K562 (cell line): ENCODE data around the gene SEL1L. TPM values are rescaled to one million over a fixed set of nuclear protein-coding genes. Genes with fewer than 3 reads are reported as not detected.
A peak's percentile ranks its signal among the peaks of the same experiment; 100 is the strongest.

Experiments
- DEAF1 ChIP-seq: fragments of 450-650 bp; formaldehyde crosslinking; IDR thresholded peaks from 2 replicates; pipeline ENCODE4 v1.4.0; 2020; ENCODE audit warnings: mild to moderate bottlenecking, moderate library complexity
- FOXA1 ChIP-seq: fragments of 450-650 bp; IDR thresholded peaks from 2 replicates; pipeline ENCODE4 v1.6.1; 2016; ENCODE audit warnings: mild to moderate bottlenecking, borderline replicate concordance
- FOXJ3 ChIP-seq: sonication (generic); formaldehyde crosslinking; IDR thresholded peaks from 2 replicates; pipeline ENCODE4 v1.4.0; 2020; ENCODE audit warnings: mild to moderate bottlenecking, missing genetic modification reagents
- FOXM1 ChIP-seq, 2 experiments: fragments of 450-650 bp in 1 of 2; sonication (generic) in 1 of 2; formaldehyde crosslinking in 1 of 2; IDR thresholded peaks; 2 replicates each; pipeline versions ENCODE4 v1.6.1 to v1.9.0; 2017 to 2022; ENCODE audit warnings: low read depth in 2 of 2, mild to moderate bottlenecking in 2 of 2, missing genetic modification reagents in 1 of 2, moderate library complexity in 1 of 2
- GTF2F1 ChIP-seq: IDR thresholded peaks from 2 replicates; pipeline ENCODE4 v1.6.1; 2011; ENCODE audit warnings: low read depth, low read length, improper control_type of control experiment
- NELFE ChIP-seq: IDR thresholded peaks from 2 replicates; pipeline ENCODE4 v1.6.1; 2011; ENCODE audit warnings: mild to moderate bottlenecking; ENCODE audit not compliant: insufficient read depth, insufficient read length
- RNF2 ChIP-seq: sonication (generic); IDR thresholded peaks from 2 replicates; pipeline ENCODE4 v1.6.1; 2016
- SNIP1 ChIP-seq: fragments of 450-650 bp; IDR thresholded peaks from 2 replicates; pipeline ENCODE4 v1.7.1; 2017; ENCODE audit warnings: low read depth, mild to moderate bottlenecking
- TAL1 ChIP-seq: fragments of 450-650 bp; IDR thresholded peaks from 2 replicates; pipeline ENCODE4 v1.6.1; 2016; ENCODE audit warnings: mild to moderate bottlenecking
- ZNF134 ChIP-seq: fragments of 250-450 bp; sonication (Bioruptor Pico); conservative IDR thresholded peaks from 2 replicates; pipeline ENCODE4 v1.4.0; 2020
- ZNF263 ChIP-seq: sonication (generic); formaldehyde crosslinking; IDR thresholded peaks from 2 replicates; pipeline ENCODE4 v1.8.0; 2022; ENCODE audit warnings: mild to moderate bottlenecking, missing genetic modification reagents, borderline replicate concordance
- polyA plus RNA-seq, 8 experiments: library from polyadenylated mRNA; depleted of rRNA in 4 of 8; stranded (reverse) in 5 of 8; unstranded in 3 of 8; fragments of >200 nt; fragmentation: Nextera tagmentation in 2 of 8; fragmentation: Illumina TruSeq in 1 of 8; extraction: Ambion mirVana in 2 of 8; extraction: Trizol in 1 of 8; gene quantifications; 2 replicates each; pipeline versions ENCODE4 v1.2.1 to v1.2.3, GENCODE V29; 2011 to 2014; ENCODE audit warnings: inconsistent platforms in 1 of 8, missing spikeins in 1 of 8
- total RNA-seq, 7 experiments: library from RNA; depleted of rRNA in 6 of 7; stranded (reverse); fragments of >200 nt in 6 of 7; fragmentation: Illumina TruSeq in 2 of 7; extraction: Trizol in 2 of 7; gene quantifications; 2 replicates each; pipeline versions ENCODE4 v1.2.1 to v1.2.3, GENCODE V29; 2011 to 2021; ENCODE audit warnings: low replicate concordance in 1 of 7
- TF ChIP-seq, protein P1 (sequence below): sonication (generic); IDR thresholded peaks from 2 replicates; pipeline ENCODE4 v1.6.1; 2016
- TF ChIP-seq, protein P2 (sequence below): sonication (generic); formaldehyde crosslinking; IDR thresholded peaks from 2 replicates; pipeline ENCODE4 v1.8.0; 2022; ENCODE audit warnings: missing genetic modification reagents, mild to moderate bottlenecking, moderate library complexity, borderline replicate concordance
- TF ChIP-seq, protein P3 (sequence below): fragments of 450-650 bp; IDR thresholded peaks from 2 replicates; pipeline ENCODE4 v1.6.1; 2016; ENCODE audit warnings: mild to moderate bottlenecking, moderate library complexity

Gene SEL1L
- total and polyA plus RNA-seq, 9 of the 15 experiments (the other 6 are each of a cell fraction or from before 2014, with no cell fraction given): 7.7 to 21.1 (median 13.6) TPM

DNA sequence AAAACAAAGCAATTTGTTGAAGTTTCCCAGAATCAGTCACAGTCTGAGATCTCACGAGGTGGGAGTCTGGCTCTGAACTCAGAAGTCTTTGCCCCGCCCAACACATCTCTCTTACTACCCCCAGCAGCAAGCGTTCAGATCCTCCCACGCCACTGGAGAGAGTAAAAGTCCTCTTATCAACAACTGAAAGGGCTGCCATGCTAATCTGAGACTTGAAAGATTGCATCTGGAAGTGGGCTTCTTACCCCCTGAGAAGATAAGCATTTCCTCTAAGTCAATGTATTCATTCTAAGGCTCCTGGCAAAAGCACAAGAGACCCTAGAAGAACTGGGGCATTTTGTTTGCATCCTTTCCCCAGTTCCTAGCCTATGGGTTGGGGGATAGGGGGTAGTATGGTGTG lies 99.4 kb downstream of the SEL1L start (continued):
- no peak for TF ChIP-seq DEAF1 (CRISPR knock-in tag)
- TF ChIP-seq ZNF134 (CRISPR knock-in tag): no peak
- TF ChIP-seq TAL1: peak; percentile 71
- peak; percentile 33; the same call in 1 of the 2 replicates for TF ChIP-seq FOXM1 (IDR thresholded peaks at IDR 0.05; ENCODE audit: low read depth)
- no peak for TF ChIP-seq FOXM1 (CRISPR knock-in tag; IDR thresholded peaks at IDR 0.05; ENCODE audit: low read depth)
- no peak for TF ChIP-seq ZNF263 (CRISPR knock-in tag)
- no peak for TF ChIP-seq FOXA1
- TF ChIP-seq FOXJ3 (CRISPR knock-in tag): no peak
- peak; percentile 66; the same call in 1 of the 2 replicates for TF ChIP-seq RNF2
- no peak for TF ChIP-seq NELFE
- TF ChIP-seq GTF2F1: no peak
- TF ChIP-seq, protein P1, sequence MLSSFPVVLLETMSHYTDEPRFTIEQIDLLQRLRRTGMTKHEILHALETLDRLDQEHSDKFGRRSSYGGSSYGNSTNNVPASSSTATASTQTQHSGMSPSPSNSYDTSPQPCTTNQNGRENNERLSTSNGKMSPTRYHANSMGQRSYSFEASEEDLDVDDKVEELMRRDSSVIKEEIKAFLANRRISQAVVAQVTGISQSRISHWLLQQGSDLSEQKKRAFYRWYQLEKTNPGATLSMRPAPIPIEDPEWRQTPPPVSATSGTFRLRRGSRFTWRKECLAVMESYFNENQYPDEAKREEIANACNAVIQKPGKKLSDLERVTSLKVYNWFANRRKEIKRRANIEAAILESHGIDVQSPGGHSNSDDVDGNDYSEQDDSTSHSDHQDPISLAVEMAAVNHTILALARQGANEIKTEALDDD: peak; percentile 45; the same call in 1 of the 2 replicates
- TF ChIP-seq, protein P2, sequence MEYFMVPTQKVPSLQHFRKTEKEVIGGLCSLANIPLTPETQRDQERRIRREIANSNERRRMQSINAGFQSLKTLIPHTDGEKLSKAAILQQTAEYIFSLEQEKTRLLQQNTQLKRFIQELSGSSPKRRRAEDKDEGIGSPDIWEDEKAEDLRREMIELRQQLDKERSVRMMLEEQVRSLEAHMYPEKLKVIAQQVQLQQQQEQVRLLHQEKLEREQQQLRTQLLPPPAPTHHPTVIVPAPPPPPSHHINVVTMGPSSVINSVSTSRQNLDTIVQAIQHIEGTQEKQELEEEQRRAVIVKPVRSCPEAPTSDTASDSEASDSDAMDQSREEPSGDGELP: no peak
- TF ChIP-seq, protein P3, sequence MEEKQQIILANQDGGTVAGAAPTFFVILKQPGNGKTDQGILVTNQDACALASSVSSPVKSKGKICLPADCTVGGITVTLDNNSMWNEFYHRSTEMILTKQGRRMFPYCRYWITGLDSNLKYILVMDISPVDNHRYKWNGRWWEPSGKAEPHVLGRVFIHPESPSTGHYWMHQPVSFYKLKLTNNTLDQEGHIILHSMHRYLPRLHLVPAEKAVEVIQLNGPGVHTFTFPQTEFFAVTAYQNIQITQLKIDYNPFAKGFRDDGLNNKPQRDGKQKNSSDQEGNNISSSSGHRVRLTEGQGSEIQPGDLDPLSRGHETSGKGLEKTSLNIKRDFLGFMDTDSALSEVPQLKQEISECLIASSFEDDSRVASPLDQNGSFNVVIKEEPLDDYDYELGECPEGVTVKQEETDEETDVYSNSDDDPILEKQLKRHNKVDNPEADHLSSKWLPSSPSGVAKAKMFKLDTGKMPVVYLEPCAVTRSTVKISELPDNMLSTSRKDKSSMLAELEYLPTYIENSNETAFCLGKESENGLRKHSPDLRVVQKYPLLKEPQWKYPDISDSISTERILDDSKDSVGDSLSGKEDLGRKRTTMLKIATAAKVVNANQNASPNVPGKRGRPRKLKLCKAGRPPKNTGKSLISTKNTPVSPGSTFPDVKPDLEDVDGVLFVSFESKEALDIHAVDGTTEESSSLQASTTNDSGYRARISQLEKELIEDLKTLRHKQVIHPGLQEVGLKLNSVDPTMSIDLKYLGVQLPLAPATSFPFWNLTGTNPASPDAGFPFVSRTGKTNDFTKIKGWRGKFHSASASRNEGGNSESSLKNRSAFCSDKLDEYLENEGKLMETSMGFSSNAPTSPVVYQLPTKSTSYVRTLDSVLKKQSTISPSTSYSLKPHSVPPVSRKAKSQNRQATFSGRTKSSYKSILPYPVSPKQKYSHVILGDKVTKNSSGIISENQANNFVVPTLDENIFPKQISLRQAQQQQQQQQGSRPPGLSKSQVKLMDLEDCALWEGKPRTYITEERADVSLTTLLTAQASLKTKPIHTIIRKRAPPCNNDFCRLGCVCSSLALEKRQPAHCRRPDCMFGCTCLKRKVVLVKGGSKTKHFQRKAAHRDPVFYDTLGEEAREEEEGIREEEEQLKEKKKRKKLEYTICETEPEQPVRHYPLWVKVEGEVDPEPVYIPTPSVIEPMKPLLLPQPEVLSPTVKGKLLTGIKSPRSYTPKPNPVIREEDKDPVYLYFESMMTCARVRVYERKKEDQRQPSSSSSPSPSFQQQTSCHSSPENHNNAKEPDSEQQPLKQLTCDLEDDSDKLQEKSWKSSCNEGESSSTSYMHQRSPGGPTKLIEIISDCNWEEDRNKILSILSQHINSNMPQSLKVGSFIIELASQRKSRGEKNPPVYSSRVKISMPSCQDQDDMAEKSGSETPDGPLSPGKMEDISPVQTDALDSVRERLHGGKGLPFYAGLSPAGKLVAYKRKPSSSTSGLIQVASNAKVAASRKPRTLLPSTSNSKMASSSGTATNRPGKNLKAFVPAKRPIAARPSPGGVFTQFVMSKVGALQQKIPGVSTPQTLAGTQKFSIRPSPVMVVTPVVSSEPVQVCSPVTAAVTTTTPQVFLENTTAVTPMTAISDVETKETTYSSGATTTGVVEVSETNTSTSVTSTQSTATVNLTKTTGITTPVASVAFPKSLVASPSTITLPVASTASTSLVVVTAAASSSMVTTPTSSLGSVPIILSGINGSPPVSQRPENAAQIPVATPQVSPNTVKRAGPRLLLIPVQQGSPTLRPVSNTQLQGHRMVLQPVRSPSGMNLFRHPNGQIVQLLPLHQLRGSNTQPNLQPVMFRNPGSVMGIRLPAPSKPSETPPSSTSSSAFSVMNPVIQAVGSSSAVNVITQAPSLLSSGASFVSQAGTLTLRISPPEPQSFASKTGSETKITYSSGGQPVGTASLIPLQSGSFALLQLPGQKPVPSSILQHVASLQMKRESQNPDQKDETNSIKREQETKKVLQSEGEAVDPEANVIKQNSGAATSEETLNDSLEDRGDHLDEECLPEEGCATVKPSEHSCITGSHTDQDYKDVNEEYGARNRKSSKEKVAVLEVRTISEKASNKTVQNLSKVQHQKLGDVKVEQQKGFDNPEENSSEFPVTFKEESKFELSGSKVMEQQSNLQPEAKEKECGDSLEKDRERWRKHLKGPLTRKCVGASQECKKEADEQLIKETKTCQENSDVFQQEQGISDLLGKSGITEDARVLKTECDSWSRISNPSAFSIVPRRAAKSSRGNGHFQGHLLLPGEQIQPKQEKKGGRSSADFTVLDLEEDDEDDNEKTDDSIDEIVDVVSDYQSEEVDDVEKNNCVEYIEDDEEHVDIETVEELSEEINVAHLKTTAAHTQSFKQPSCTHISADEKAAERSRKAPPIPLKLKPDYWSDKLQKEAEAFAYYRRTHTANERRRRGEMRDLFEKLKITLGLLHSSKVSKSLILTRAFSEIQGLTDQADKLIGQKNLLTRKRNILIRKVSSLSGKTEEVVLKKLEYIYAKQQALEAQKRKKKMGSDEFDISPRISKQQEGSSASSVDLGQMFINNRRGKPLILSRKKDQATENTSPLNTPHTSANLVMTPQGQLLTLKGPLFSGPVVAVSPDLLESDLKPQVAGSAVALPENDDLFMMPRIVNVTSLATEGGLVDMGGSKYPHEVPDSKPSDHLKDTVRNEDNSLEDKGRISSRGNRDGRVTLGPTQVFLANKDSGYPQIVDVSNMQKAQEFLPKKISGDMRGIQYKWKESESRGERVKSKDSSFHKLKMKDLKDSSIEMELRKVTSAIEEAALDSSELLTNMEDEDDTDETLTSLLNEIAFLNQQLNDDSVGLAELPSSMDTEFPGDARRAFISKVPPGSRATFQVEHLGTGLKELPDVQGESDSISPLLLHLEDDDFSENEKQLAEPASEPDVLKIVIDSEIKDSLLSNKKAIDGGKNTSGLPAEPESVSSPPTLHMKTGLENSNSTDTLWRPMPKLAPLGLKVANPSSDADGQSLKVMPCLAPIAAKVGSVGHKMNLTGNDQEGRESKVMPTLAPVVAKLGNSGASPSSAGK: no peak
- no peak for TF ChIP-seq SNIP1
